ENCODE measurements around the gene AVPR2.

Gene AVPR2

GRCh38 chrX:153873282-153874084 is 31.0 kb upstream of the AVPR2 start:
- TF ChIP-seq CTCF (IDR thresholded peaks at IDR 0.05; ENCODE audit: low read depth, low read length) (no peak), MAX (IDR thresholded peaks at IDR 0.05; ENCODE audit: low read depth, low read length) (no peak), POLR2A (IDR thresholded peaks at IDR 0.05; ENCODE audit: extremely low read depth, insufficient read length) (no peak), MYC (IDR thresholded peaks at IDR 0.05; ENCODE audit: low read depth, low read length) (no peak)
- no peak overlapping the region for H3K4me3 ChIP-seq (ENCODE audit: low read depth, low read length)
- DNase-seq (ENCODE audit: low read depth), result no peak

GRCh38 chrX:153874085-153874365 is 30.4 kb upstream of the AVPR2 start:
- H3K4me3 ChIP-seq (ENCODE audit: low read depth, low read length), result no peak overlapping the region
- no peak for TF ChIP-seq CTCF (IDR thresholded peaks at IDR 0.05; ENCODE audit: low read depth, low read length)
- DNase-seq (ENCODE audit: low read depth), result no peak

GRCh38 chrX:153874366-153875125 is 29.9 kb upstream of the AVPR2 start:
- no peak overlapping the region for H3K4me3 ChIP-seq (ENCODE audit: low read depth, low read length)
- no peak for DNase-seq (ENCODE audit: low read depth)
- TF ChIP-seq POLR2A (IDR thresholded peaks at IDR 0.05; ENCODE audit: extremely low read depth, insufficient read length) (no peak), MAX (IDR thresholded peaks at IDR 0.05; ENCODE audit: low read depth, low read length) (no peak), CTCF (IDR thresholded peaks at IDR 0.05; ENCODE audit: low read depth, low read length) (no peak), MYC (IDR thresholded peaks at IDR 0.05; ENCODE audit: low read depth, low read length) (no peak)

- TF ChIP-seq MYC (IDR thresholded peaks at IDR 0.05; ENCODE audit: low read depth, low read length) (peak; percentile 59), POLR2A (IDR thresholded peaks at IDR 0.05; ENCODE audit: extremely low read depth, insufficient read length) (no peak), MAX (IDR thresholded peaks at IDR 0.05; ENCODE audit: low read depth, low read length) (peak; percentile 85)
- peak; percentile 66 for DNase-seq (ENCODE audit: low read depth)
Observed at GRCh38 chrX:153875391-153876111, 28.9 kb upstream of the AVPR2 start.

GRCh38 chrX:153876112-153876491 is 28.4 kb upstream of the AVPR2 start:
- TF ChIP-seq CTCF (IDR thresholded peaks at IDR 0.05; ENCODE audit: low read depth, low read length), result no peak
- TF ChIP-seq POLR2A (IDR thresholded peaks at IDR 0.05; ENCODE audit: extremely low read depth, insufficient read length), result no peak
- no peak for TF ChIP-seq MAX (IDR thresholded peaks at IDR 0.05; ENCODE audit: low read depth, low read length)
- TF ChIP-seq MYC (IDR thresholded peaks at IDR 0.05; ENCODE audit: low read depth, low read length), result no peak
- DNase-seq (ENCODE audit: low read depth), result no peak
- H3K4me3 ChIP-seq (ENCODE audit: low read depth, low read length), result no peak overlapping the region

More at GRCh38 chrX:153875391-153876111, 28.9 kb upstream of the AVPR2 start:
- no peak overlapping the region for H3K4me3 ChIP-seq (ENCODE audit: low read depth, low read length)
